HepG2 (cell line): Measurements from ENCODE around the gene CCDC201. TPM values are rescaled to one million over a fixed set of nuclear protein-coding genes. Genes with fewer than 3 reads are reported as not detected.

Source experiments
- AKAP8 ChIP-seq: sonication (generic); formaldehyde crosslinking; IDR thresholded peaks from 2 replicates; pipeline ENCODE4 v1.5.1; 2020; ENCODE audit warnings: mild to moderate bottlenecking, missing genetic modification reagents
- ARID4A ChIP-seq: sonication (generic); formaldehyde crosslinking; IDR thresholded peaks from 2 replicates; pipeline ENCODE4 v1.5.0; 2020; ENCODE audit warnings: mild to moderate bottlenecking, missing genetic modification reagents, borderline replicate concordance
- CC2D1A ChIP-seq: sonication (generic); formaldehyde crosslinking; IDR thresholded peaks from 2 replicates; pipeline ENCODE4 v1.8.1; 2023; ENCODE audit warnings: mild to moderate bottlenecking, missing genetic modification reagents
- CHD4 ChIP-seq: fragments of 200-600 bp; sonication (generic); IDR thresholded peaks from 2 replicates; pipeline ENCODE4 v1.7.0; 2017; ENCODE audit warnings: mild to moderate bottlenecking, low read length, borderline replicate concordance
- CTCF ChIP-seq: sonication (generic); formaldehyde crosslinking; IDR thresholded peaks from 2 replicates; pipeline ENCODE4 v1.5.0; 2020; ENCODE audit warnings: mild to moderate bottlenecking, missing genetic modification reagents, moderate library complexity
- MAZ ChIP-seq, 2 experiments: sonication (generic) in 1 of 2; formaldehyde crosslinking in 1 of 2; IDR thresholded peaks; 2 replicates each; pipeline versions ENCODE4 v1.5.0 to v1.6.1; 2012 to 2020; ENCODE audit warnings: low read depth in 2 of 2, mild to moderate bottlenecking in 2 of 2, borderline replicate concordance in 1 of 2, improper control_type of control experiment in 1 of 2, low read length in 1 of 2, missing genetic modification reagents in 1 of 2, moderate library complexity in 1 of 2
- ZMYM2 ChIP-seq: sonication (generic); formaldehyde crosslinking; IDR thresholded peaks from 2 replicates; pipeline ENCODE4 v1.8.0; 2022; ENCODE audit warnings: mild to moderate bottlenecking, missing genetic modification reagents
- ZNF225 ChIP-seq: sonication (generic); formaldehyde crosslinking; IDR thresholded peaks from 2 replicates; pipeline ENCODE4 v1.4.0; 2020; ENCODE audit warnings: mild to moderate bottlenecking, missing genetic modification reagents
- ZNF660 ChIP-seq: sonication (generic); formaldehyde crosslinking; IDR thresholded peaks from 2 replicates; pipeline ENCODE4 v1.5.1; 2020; ENCODE audit warnings: mild to moderate bottlenecking, low read depth, missing genetic modification reagents, borderline replicate concordance
- ZNF687 ChIP-seq: sonication (generic); formaldehyde crosslinking; IDR thresholded peaks from 2 replicates; pipeline ENCODE4 v1.5.1; 2020; ENCODE audit warnings: mild to moderate bottlenecking, missing genetic modification reagents, moderate library complexity
- polyA plus RNA-seq, 8 experiments: library from polyadenylated mRNA; depleted of rRNA in 3 of 8; stranded (reverse) in 7 of 8; unstranded in 1 of 8; fragments of >200 nt; fragmentation: Illumina TruSeq in 4 of 8; extraction: Trizol in 4 of 8; gene quantifications; 2 replicates each; pipeline versions ENCODE4 v1.2.1 to v1.2.3, GENCODE V29; 2011 to 2016; ENCODE audit warnings: low read depth in 4 of 8, missing spikeins in 1 of 8, mixed read lengths in 1 of 8; ENCODE audit not compliant: insufficient read depth in 1 of 8
- total RNA-seq, 5 experiments: library from RNA; depleted of rRNA; stranded (reverse); fragments of >200 nt; fragmentation: Illumina TruSeq; extraction: Trizol; gene quantifications; 2 replicates each; pipeline ENCODE4 v1.2.3, GENCODE V29; 2016; ENCODE audit warnings: low read depth in 1 of 5

CCDC201 gene
- total and polyA plus RNA-seq, 2 of the 13 experiments (the other 11 are each of a cell fraction or from before 2014, with no cell fraction given), result 0.92 TPM; not detected in 1

GRCh38 chr7:45881759-45882464, 9.0 kb upstream of the CCDC201 start (continued):
- TF ChIP-seq ZNF687, result peak; percentile 92
- no peak for TF ChIP-seq MAZ (IDR thresholded peaks at IDR 0.05; ENCODE audit: borderline replicate concordance, low read depth, low read length)
- TF ChIP-seq MAZ (CRISPR knock-in tag; IDR thresholded peaks at IDR 0.05; ENCODE audit: low read depth), result peak; percentile 82
- TF ChIP-seq CHD4, result peak; percentile 100
- TF ChIP-seq CC2D1A (CRISPR knock-in tag), result peak; percentile 54; the same call in 1 of the 2 replicates
- peak; percentile 76; the same call in 1 of the 2 replicates for TF ChIP-seq ARID4A (CRISPR knock-in tag)
- TF ChIP-seq ZNF660 (CRISPR knock-in tag), result no peak
- TF ChIP-seq ZMYM2 (CRISPR knock-in tag), result peak; percentile 97
- TF ChIP-seq AKAP8, result no peak; the same call in 1 of the 2 replicates
- TF ChIP-seq CTCF (CRISPR knock-in tag), result peak; percentile 20; the same call in 1 of the 2 replicates
- TF ChIP-seq ZNF225, result no peak; the same call in 1 of the 2 replicates
